T-helper 1 cell treated with Interleukin-12 subunit alpha and Interleukin-12 subunit beta and Interleukin-4 antibody, amounts not matched to agents 30 μg/mL and 1 μg/mL, for 36 hours (primary cell): Measurements from ENCODE around the gene PRIM2.
"Not testable (repeated sequence)": the region's sequence is repeated elsewhere in the genome, so short reads cannot be mapped to it uniquely, and the experiment has no call there.

ENCODE experiments used
- H3K27ac Mint-ChIP-seq: one replicate; pipeline ENCODE4 v1.8.0; 2021; ENCODE audit warnings: mild to moderate bottlenecking, mixed read lengths
- H3K27me3 Mint-ChIP-seq: one replicate; pipeline ENCODE4 v1.8.0; 2021; ENCODE audit warnings: low read depth, mixed read lengths
- H3K36me3 Mint-ChIP-seq: one replicate; pipeline ENCODE4 v1.8.0; 2021; ENCODE audit warnings: low read depth, mixed read lengths
- H3K4me1 Mint-ChIP-seq: one replicate; pipeline ENCODE4 v1.8.0; 2021; ENCODE audit warnings: low read depth, mixed read lengths
- H3K4me3 Mint-ChIP-seq: one replicate; pipeline ENCODE4 v1.8.0; 2021; ENCODE audit warnings: mild to moderate bottlenecking, moderate library complexity, mixed read lengths
- H3K9me3 Mint-ChIP-seq: one replicate; pipeline ENCODE4 v1.8.0; 2021; ENCODE audit warnings: mixed read lengths

PRIM2 gene

GRCh38 chr6:57368965-57369731 is 51.7 kb downstream of the PRIM2 start:
- not testable (repeated sequence) for H3K9me3 Mint-ChIP-seq, H3K4me3 Mint-ChIP-seq, H3K27me3 Mint-ChIP-seq, H3K4me1 Mint-ChIP-seq, H3K27ac Mint-ChIP-seq
- peaks cover 11% of the 10 kb centered on the region for H3K36me3 Mint-ChIP-seq

GRCh38 chr6:57371779-57372178 is 54.3 kb downstream of the PRIM2 start:
- not testable (repeated sequence) for H3K4me3 Mint-ChIP-seq, H3K27ac Mint-ChIP-seq, H3K27me3 Mint-ChIP-seq, H3K9me3 Mint-ChIP-seq, H3K4me1 Mint-ChIP-seq
- peaks cover 11% of the 10 kb centered on the region for H3K36me3 Mint-ChIP-seq

- H3K4me3 Mint-ChIP-seq, H3K4me1 Mint-ChIP-seq, H3K9me3 Mint-ChIP-seq, H3K27me3 Mint-ChIP-seq, H3K27ac Mint-ChIP-seq: not testable (repeated sequence)
- H3K36me3 Mint-ChIP-seq: peaks cover 15% of the 10 kb centered on the region
These were observed 57.3 kb downstream of the PRIM2 start for GRCh38 chr6:57374764-57375163.

GRCh38 chr6:57376083-57376482 is 58.7 kb downstream of the PRIM2 start:
- H3K27me3 Mint-ChIP-seq: not testable (repeated sequence)

GRCh38 chr6:57389038-57389592 is 71.7 kb downstream of the PRIM2 start:
- H3K9me3 Mint-ChIP-seq: peaks cover 17% of the 10 kb centered on the region
- peaks cover 28% of the 10 kb centered on the region for H3K36me3 Mint-ChIP-seq
- H3K27me3 Mint-ChIP-seq, H3K27ac Mint-ChIP-seq, H3K4me1 Mint-ChIP-seq, H3K4me3 Mint-ChIP-seq: not testable (repeated sequence)

More at GRCh38 chr6:57376083-57376482, 58.7 kb downstream of the PRIM2 start:
- not testable (repeated sequence) for H3K9me3 Mint-ChIP-seq, H3K4me1 Mint-ChIP-seq, H3K27ac Mint-ChIP-seq, H3K4me3 Mint-ChIP-seq
- peaks cover 20% of the 10 kb centered on the region for H3K36me3 Mint-ChIP-seq

- not testable (repeated sequence) for H3K27me3 Mint-ChIP-seq, H3K27ac Mint-ChIP-seq, H3K4me3 Mint-ChIP-seq
- Mint-ChIP-seq H3K9me3 (peaks cover 29% of the 10 kb centered on the region), H3K36me3 (peaks cover 33% of the 10 kb centered on the region), H3K4me1 (peaks cover 18% of the 10 kb centered on the region)
These were observed 73.4 kb downstream of the PRIM2 start for GRCh38 chr6:57390818-57391217.

- not testable (repeated sequence) for H3K27me3 Mint-ChIP-seq, H3K27ac Mint-ChIP-seq, H3K4me3 Mint-ChIP-seq
- Mint-ChIP-seq H3K36me3 (peaks cover 43% of the 10 kb centered on the region), H3K9me3 (peaks cover 41% of the 10 kb centered on the region), H3K4me1 (peaks cover 22% of the 10 kb centered on the region)
These were observed 74.6 kb downstream of the PRIM2 start for GRCh38 chr6:57392047-57392446.

- not testable (repeated sequence) for H3K27ac Mint-ChIP-seq, H3K4me1 Mint-ChIP-seq, H3K4me3 Mint-ChIP-seq, H3K9me3 Mint-ChIP-seq, H3K27me3 Mint-ChIP-seq
- H3K36me3 Mint-ChIP-seq: peaks cover 12% of the 10 kb centered on the region
These were observed 101.9 kb downstream of the PRIM2 start for GRCh38 chr6:57419341-57419740.

GRCh38 chr6:57421503-57421902 is 104.1 kb downstream of the PRIM2 start:
- Mint-ChIP-seq H3K4me3 (no peak overlapping the region), H3K27me3 (no peaks in the 10 kb centered on the region)

GRCh38 chr6:57423468-57423867 is 106.0 kb downstream of the PRIM2 start:
- Mint-ChIP-seq H3K36me3 (peaks cover 6% of the 10 kb centered on the region), H3K4me3 (no peak overlapping the region), H3K4me1 (peaks cover 7% of the 10 kb centered on the region), H3K27ac (no peak overlapping the region), H3K27me3 (no peaks in the 10 kb centered on the region), H3K9me3 (no peaks in the 10 kb centered on the region)

More at GRCh38 chr6:57421503-57421902, 104.1 kb downstream of the PRIM2 start:
- H3K36me3 Mint-ChIP-seq: peaks cover 9% of the 10 kb centered on the region
- peaks cover 7% of the 10 kb centered on the region for H3K4me1 Mint-ChIP-seq
- no peak overlapping the region for H3K27ac Mint-ChIP-seq
- H3K9me3 Mint-ChIP-seq: no peaks in the 10 kb centered on the region

GRCh38 chr6:57431742-57432141 is 114.3 kb downstream of the PRIM2 start:
- not testable (repeated sequence) for H3K9me3 Mint-ChIP-seq

GRCh38 chr6:57432157-57432556 is 114.7 kb downstream of the PRIM2 start:
- Mint-ChIP-seq H3K4me3 (peak overlapping the region; percentile 24), H3K27ac (peak overlapping the region; percentile 13), H3K27me3 (no peaks in the 10 kb centered on the region), H3K36me3 (peaks cover 6% of the 10 kb centered on the region), H3K9me3 (no peaks in the 10 kb centered on the region), H3K4me1 (peaks cover 17% of the 10 kb centered on the region)

More at GRCh38 chr6:57431742-57432141, 114.3 kb downstream of the PRIM2 start:
- not testable (repeated sequence) for H3K36me3 Mint-ChIP-seq, H3K27me3 Mint-ChIP-seq
- H3K4me1 Mint-ChIP-seq: peaks cover 17% of the 10 kb centered on the region
- peak overlapping the region; percentile 13 for H3K27ac Mint-ChIP-seq
- H3K4me3 Mint-ChIP-seq: peak overlapping the region; percentile 24

- no peak overlapping the region for H3K4me3 Mint-ChIP-seq
These were observed 115.7 kb downstream of the PRIM2 start for GRCh38 chr6:57432919-57433684.

GRCh38 chr6:57433790-57434189 is 116.4 kb downstream of the PRIM2 start:
- H3K27ac Mint-ChIP-seq, H3K27me3 Mint-ChIP-seq, H3K4me3 Mint-ChIP-seq, H3K9me3 Mint-ChIP-seq, H3K36me3 Mint-ChIP-seq: not testable (repeated sequence)
- peaks cover 17% of the 10 kb centered on the region for H3K4me1 Mint-ChIP-seq

More at GRCh38 chr6:57432919-57433684, 115.7 kb downstream of the PRIM2 start:
- Mint-ChIP-seq H3K27me3 (no peaks in the 10 kb centered on the region), H3K27ac (no peak overlapping the region), H3K4me1 (peaks cover 17% of the 10 kb centered on the region), H3K9me3 (no peaks in the 10 kb centered on the region), H3K36me3 (peaks cover 8% of the 10 kb centered on the region)

- Mint-ChIP-seq H3K36me3 (peaks cover 8% of the 10 kb centered on the region), H3K4me3 (no peak overlapping the region), H3K27ac (no peak overlapping the region), H3K4me1 (peaks cover 14% of the 10 kb centered on the region), H3K27me3 (no peaks in the 10 kb centered on the region), H3K9me3 (no peaks in the 10 kb centered on the region)
These were observed 117.5 kb downstream of the PRIM2 start for GRCh38 chr6:57434944-57435343.
